ENCODE measurements around the gene VN1R5.

The VN1R5 gene

DNA sequence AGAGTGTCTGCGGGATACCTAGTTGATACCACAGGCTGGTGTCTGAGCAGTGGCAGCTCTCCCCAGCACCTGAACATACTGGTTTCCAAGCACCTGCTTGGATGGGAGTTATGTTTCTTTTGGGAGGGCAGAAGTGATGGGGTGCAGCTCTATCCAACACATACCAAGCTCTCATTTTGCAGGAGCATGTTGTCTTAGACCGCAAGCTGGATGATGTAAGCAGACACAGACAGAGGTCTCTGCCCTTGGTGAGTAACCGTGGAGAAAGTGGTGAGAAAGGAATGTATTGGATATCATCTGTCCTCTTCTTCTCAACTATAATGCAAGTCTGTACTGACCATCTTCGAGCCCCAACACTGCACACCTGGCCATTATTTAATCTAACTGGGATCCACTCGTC lies 38.4 kb downstream of the VN1R5 start:
- Histone ChIP-seq H3K36me3 (ENCODE audit: low read length) (no peaks in the 10 kb centered on the region), H3K27ac (ENCODE audit: low read depth, low read length) (no peak overlapping the region), H2AFZ (ENCODE audit: low read depth, low read length, severe bottlenecking) (no peak overlapping the region), H3K9me2 (replicated peaks; ENCODE audit: insufficient read depth, low read length) (no peaks in the 10 kb centered on the region), H3K9me3 (ENCODE audit: insufficient read depth, low read length) (no peaks in the 10 kb centered on the region), H3K4me2 (ENCODE audit: low read depth, low read length, poor library complexity, severe bottlenecking) (no peak overlapping the region), H3K9ac (ENCODE audit: low read length) (no peak overlapping the region), H3K27me3 (ENCODE audit: low read length) (no peaks in the 10 kb centered on the region), H3F3A (ENCODE audit: insufficient read depth) (no peaks in the 10 kb centered on the region), H3K4me3 (ENCODE audit: insufficient read depth, low read length, poor library complexity, severe bottlenecking) (no peak overlapping the region), H3K79me2 (ENCODE audit: insufficient read depth, low read length) (no peaks in the 10 kb centered on the region), H4K20me1 (ENCODE audit: low read depth, low read length) (no peaks in the 10 kb centered on the region)
- TF ChIP-seq, protein P1, sequence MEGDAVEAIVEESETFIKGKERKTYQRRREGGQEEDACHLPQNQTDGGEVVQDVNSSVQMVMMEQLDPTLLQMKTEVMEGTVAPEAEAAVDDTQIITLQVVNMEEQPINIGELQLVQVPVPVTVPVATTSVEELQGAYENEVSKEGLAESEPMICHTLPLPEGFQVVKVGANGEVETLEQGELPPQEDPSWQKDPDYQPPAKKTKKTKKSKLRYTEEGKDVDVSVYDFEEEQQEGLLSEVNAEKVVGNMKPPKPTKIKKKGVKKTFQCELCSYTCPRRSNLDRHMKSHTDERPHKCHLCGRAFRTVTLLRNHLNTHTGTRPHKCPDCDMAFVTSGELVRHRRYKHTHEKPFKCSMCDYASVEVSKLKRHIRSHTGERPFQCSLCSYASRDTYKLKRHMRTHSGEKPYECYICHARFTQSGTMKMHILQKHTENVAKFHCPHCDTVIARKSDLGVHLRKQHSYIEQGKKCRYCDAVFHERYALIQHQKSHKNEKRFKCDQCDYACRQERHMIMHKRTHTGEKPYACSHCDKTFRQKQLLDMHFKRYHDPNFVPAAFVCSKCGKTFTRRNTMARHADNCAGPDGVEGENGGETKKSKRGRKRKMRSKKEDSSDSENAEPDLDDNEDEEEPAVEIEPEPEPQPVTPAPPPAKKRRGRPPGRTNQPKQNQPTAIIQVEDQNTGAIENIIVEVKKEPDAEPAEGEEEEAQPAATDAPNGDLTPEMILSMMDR (IDR thresholded peaks at IDR 0.05; ENCODE audit: insufficient read depth, low read length, poor library complexity, severe bottlenecking), result no peak
- no peak for TF ChIP-seq EZH2phosphoT487 (conservative IDR thresholded peaks at IDR 0.05; ENCODE audit: low read length)

DNA sequence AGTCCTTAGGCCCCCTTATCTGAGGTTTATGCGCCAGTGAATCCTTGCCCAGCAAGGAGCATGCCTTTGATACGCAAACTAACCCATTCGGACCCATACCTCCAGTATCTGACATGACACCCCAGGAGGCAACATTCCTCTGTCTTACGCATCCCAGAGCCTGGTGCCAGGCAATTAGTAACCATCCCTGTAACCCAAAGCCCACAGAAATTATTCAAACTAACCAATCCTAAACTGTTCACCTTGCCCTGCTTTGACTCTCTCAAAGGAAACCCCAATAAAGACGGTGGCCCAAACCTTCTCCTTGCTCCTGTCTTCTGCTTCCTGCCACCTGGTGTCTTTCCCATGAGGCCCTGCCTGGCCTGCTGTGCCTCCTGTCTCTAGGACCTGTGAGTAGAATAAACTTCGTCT lies 39.4 kb downstream of the VN1R5 start:
- Histone ChIP-seq H3K79me2 (ENCODE audit: insufficient read depth, low read length) (no peaks in the 10 kb centered on the region), H3K9ac (ENCODE audit: low read length) (no peak overlapping the region), H3K9me2 (replicated peaks; ENCODE audit: insufficient read depth, low read length) (no peaks in the 10 kb centered on the region), H3K27me3 (ENCODE audit: low read length) (no peaks in the 10 kb centered on the region), H3K4me3 (ENCODE audit: insufficient read depth, low read length, poor library complexity, severe bottlenecking) (no peak overlapping the region), H3K36me3 (ENCODE audit: low read length) (no peaks in the 10 kb centered on the region), H3K4me2 (ENCODE audit: low read depth, low read length, poor library complexity, severe bottlenecking) (no peak overlapping the region), H3F3A (ENCODE audit: insufficient read depth) (no peaks in the 10 kb centered on the region), H3K9me3 (ENCODE audit: insufficient read depth, low read length) (no peaks in the 10 kb centered on the region), H3K27ac (ENCODE audit: low read depth, low read length) (no peak overlapping the region), H2AFZ (ENCODE audit: low read depth, low read length, severe bottlenecking) (no peak overlapping the region), H4K20me1 (ENCODE audit: low read depth, low read length) (no peaks in the 10 kb centered on the region)
- TF ChIP-seq, protein P1 (IDR thresholded peaks at IDR 0.05; ENCODE audit: insufficient read depth, low read length, poor library complexity, severe bottlenecking), result no peak
- no peak for TF ChIP-seq EZH2phosphoT487 (conservative IDR thresholded peaks at IDR 0.05; ENCODE audit: low read length)

- no peaks in the 10 kb centered on the region for H3K9me2 ChIP-seq (replicated peaks; ENCODE audit: insufficient read depth, low read length)
- H3K4me2 ChIP-seq (ENCODE audit: low read depth, low read length, poor library complexity, severe bottlenecking), result no peak overlapping the region
- no peaks in the 10 kb centered on the region for H3K27me3 ChIP-seq (ENCODE audit: low read length)
- H3K79me2 ChIP-seq (ENCODE audit: insufficient read depth, low read length), result no peaks in the 10 kb centered on the region
- no peak overlapping the region for H3K4me3 ChIP-seq (ENCODE audit: insufficient read depth, low read length, poor library complexity, severe bottlenecking)
- no peak overlapping the region for H2AFZ ChIP-seq (ENCODE audit: low read depth, low read length, severe bottlenecking)
- H3K27ac ChIP-seq (ENCODE audit: low read depth, low read length), result no peak overlapping the region
- no peaks in the 10 kb centered on the region for H4K20me1 ChIP-seq (ENCODE audit: low read depth, low read length)
- TF ChIP-seq EZH2phosphoT487 (conservative IDR thresholded peaks at IDR 0.05; ENCODE audit: low read length), result no peak
- TF ChIP-seq, protein P1 (IDR thresholded peaks at IDR 0.05; ENCODE audit: insufficient read depth, low read length, poor library complexity, severe bottlenecking), result no peak
- H3F3A ChIP-seq (ENCODE audit: insufficient read depth), result no peaks in the 10 kb centered on the region
- no peaks in the 10 kb centered on the region for H3K36me3 ChIP-seq (ENCODE audit: low read length)
- no peak overlapping the region for H3K9ac ChIP-seq (ENCODE audit: low read length)
- H3K9me3 ChIP-seq (ENCODE audit: insufficient read depth, low read length), result no peaks in the 10 kb centered on the region
Measured at GRCh38 chr1:247295746-247296145, 39.9 kb downstream of the VN1R5 start.
